ENCODE data around the gene KCNMA1. TPM values are rescaled to one million over a fixed set of nuclear protein-coding genes. Genes with fewer than 3 reads are reported as not detected.

KCNMA1 gene
- total RNA-seq, 3 donors from 2014 or later (not counting 1 experiment from before 2014, with no cell fraction given): 0.40 to 1.8 (median 0.63) TPM

DNA sequence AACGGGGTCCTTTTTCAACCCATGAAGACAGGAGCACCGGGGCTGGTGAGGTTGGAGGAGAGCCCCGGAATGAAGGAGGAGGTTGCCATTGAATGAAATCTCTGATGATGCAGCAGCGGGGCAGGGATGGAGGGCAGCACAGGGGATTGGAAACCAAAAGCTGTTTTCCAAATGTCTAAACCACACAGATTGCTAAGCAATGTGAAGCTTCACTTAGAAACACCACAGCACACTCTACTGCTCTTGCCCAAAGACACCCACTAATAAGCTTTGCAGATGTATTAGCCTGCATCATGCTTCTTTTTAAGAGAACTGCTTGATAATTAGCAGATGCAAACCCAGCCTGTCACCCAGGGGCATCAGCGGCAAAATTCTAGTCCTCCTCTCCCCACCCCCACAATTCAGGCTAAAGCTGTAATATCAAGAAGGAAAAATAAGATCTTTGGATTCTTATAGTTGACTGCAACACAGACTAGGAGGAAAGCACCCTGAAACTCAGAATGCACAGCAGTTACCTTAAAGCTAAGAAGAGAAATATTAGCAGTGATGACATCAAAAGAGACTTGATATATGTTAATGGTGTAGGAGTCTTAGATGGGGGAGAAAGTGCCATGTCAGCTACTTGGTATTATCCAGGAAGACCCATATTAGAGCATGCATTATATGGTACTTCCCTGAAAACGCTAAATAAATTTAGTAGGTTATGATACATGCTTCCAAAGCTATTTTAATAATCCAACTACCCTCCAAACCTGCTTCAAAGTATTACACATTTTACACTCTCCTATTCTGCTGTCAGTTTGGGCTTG lies 666.7 kb downstream of the KCNMA1 start:
- no peak overlapping the region for H3K27ac Mint-ChIP-seq
- no peaks in the 10 kb centered on the region for H3K36me3 ChIP-seq (ENCODE audit: control insufficient read depth, insufficient read depth, low read length)
- H3K27me3 Mint-ChIP-seq (ENCODE audit: low read depth in 2 of 2): peaks cover 9 to 23% of the 10 kb centered on the region in 2 donors
- H3K4me3 ChIP-seq (ENCODE audit: low read length): no peak overlapping the region
- TF ChIP-seq, protein P1, sequence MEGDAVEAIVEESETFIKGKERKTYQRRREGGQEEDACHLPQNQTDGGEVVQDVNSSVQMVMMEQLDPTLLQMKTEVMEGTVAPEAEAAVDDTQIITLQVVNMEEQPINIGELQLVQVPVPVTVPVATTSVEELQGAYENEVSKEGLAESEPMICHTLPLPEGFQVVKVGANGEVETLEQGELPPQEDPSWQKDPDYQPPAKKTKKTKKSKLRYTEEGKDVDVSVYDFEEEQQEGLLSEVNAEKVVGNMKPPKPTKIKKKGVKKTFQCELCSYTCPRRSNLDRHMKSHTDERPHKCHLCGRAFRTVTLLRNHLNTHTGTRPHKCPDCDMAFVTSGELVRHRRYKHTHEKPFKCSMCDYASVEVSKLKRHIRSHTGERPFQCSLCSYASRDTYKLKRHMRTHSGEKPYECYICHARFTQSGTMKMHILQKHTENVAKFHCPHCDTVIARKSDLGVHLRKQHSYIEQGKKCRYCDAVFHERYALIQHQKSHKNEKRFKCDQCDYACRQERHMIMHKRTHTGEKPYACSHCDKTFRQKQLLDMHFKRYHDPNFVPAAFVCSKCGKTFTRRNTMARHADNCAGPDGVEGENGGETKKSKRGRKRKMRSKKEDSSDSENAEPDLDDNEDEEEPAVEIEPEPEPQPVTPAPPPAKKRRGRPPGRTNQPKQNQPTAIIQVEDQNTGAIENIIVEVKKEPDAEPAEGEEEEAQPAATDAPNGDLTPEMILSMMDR (IDR thresholded peaks at IDR 0.05): no peak
- H3K27me3 ChIP-seq (ENCODE audit: control insufficient read depth, insufficient read depth, low read length): no peaks in the 10 kb centered on the region
- H3K27ac ChIP-seq (ENCODE audit: low read length): no peak overlapping the region
- no peaks in the 10 kb centered on the region for H3K4me1 Mint-ChIP-seq
- no peak for ATAC-seq
- H3K36me3 Mint-ChIP-seq: no peaks in the 10 kb centered on the region
- H3K9me3 ChIP-seq (ENCODE audit: control insufficient read depth, insufficient read depth, low read length): no peaks in the 10 kb centered on the region
- intact Hi-C loops (cut with micrococcal nuclease): no loop called here
- WGBS (ENCODE audit: insufficient coverage): 81% methylated on average over 5 of the region's 6 CpGs
- H3K4me3 Mint-ChIP-seq: no peak overlapping the region
- no peaks in the 10 kb centered on the region for H3K9me3 Mint-ChIP-seq
- no peak for DNase-seq
- no peaks in the 10 kb centered on the region for H3K4me1 ChIP-seq (ENCODE audit: control insufficient read depth, insufficient read depth, low read length)

DNA sequence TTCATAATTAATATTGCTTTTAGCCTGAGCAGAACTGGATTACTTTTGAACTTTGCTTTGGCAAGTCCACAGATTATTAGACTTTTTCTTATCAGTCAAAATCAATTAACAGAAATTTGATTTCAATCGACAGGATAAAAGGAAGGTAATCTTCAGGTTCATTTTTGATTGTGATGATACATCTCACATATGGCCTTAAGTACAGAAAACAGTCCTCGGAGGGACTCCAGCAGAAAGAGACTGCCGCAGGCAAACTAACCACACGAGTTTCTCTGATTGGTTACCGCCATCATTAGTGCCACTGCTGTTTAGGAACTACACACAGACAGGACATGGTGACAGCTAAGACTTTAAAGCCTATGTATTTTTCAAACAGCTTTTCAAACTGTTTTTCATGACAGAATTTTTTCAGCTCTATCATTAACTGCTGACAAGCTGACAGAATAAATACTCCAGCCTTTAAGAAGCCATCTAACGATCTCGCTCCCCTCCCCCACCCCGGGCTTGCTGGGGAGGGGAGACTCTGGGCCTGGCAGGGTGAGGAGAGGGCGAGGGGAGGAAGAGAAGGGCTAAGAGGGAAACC lies 668.2 kb downstream of the KCNMA1 start:
- WGBS (ENCODE audit: insufficient coverage): 90% methylated on average over 5 of the region's 9 CpGs

DNA sequence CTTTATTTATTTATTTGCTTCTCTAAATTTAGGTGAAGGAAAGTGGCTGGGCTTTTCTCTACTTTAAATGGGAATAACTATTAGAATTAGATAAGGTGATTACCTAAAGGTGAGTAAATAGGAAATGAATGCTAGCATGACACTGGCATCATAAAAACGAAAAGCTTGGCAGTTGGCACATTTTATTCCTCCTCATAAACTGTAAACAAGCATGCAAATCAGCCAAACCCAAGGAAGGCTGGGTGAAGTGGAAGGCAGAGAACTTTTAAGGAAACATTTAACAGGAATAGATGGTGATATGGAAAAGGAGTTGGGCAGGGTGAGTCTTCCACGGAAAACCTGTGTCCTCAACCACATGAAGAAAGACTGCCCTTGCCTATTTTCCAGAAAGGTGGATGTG lies 669.1 kb downstream of the KCNMA1 start:
- no peaks in the 10 kb centered on the region for H3K27me3 ChIP-seq (ENCODE audit: control insufficient read depth, insufficient read depth, low read length)
- Mint-ChIP-seq H3K27ac (no peak overlapping the region), H3K9me3 (no peaks in the 10 kb centered on the region), H3K4me3 (no peak overlapping the region), H3K4me1 (no peaks in the 10 kb centered on the region), H3K27me3 (ENCODE audit: low read depth in 2 of 2) (peaks cover 9 to 31% of the 10 kb centered on the region in 2 donors), H3K36me3 (no peaks in the 10 kb centered on the region)
- WGBS (ENCODE audit: insufficient coverage): 73% methylated on average over 1 of the region's 2 CpGs
- no peaks in the 10 kb centered on the region for H3K36me3 ChIP-seq (ENCODE audit: control insufficient read depth, insufficient read depth, low read length)
- H3K27ac ChIP-seq (ENCODE audit: low read length): no peak overlapping the region
- DNase-seq (no peak), ATAC-seq (no peak)
- no peaks in the 10 kb centered on the region for H3K9me3 ChIP-seq (ENCODE audit: control insufficient read depth, insufficient read depth, low read length)
- no peaks in the 10 kb centered on the region for H3K4me1 ChIP-seq (ENCODE audit: control insufficient read depth, insufficient read depth, low read length)
- TF ChIP-seq, protein P1 (IDR thresholded peaks at IDR 0.05): no peak
- no peak overlapping the region for H3K4me3 ChIP-seq (ENCODE audit: low read length)
- intact Hi-C loops (cut with micrococcal nuclease): no loop called here

More for the DNA sequence above, 668.2 kb downstream of the KCNMA1 start:
- Mint-ChIP-seq H3K9me3 (no peaks in the 10 kb centered on the region), H3K27ac (no peak overlapping the region), H3K4me3 (no peak overlapping the region), H3K27me3 (ENCODE audit: low read depth in 2 of 2) (peaks cover 9 to 26% of the 10 kb centered on the region in 2 donors), H3K4me1 (no peaks in the 10 kb centered on the region), H3K36me3 (no peaks in the 10 kb centered on the region)
- H3K4me1 ChIP-seq (ENCODE audit: control insufficient read depth, insufficient read depth, low read length): no peaks in the 10 kb centered on the region
- H3K27me3 ChIP-seq (ENCODE audit: control insufficient read depth, insufficient read depth, low read length): no peaks in the 10 kb centered on the region
- H3K27ac ChIP-seq (ENCODE audit: low read length): no peak overlapping the region
- TF ChIP-seq, protein P1 (IDR thresholded peaks at IDR 0.05): no peak
- ATAC-seq: no peak
- no peak for DNase-seq
- H3K9me3 ChIP-seq (ENCODE audit: control insufficient read depth, insufficient read depth, low read length): no peaks in the 10 kb centered on the region
- no peaks in the 10 kb centered on the region for H3K36me3 ChIP-seq (ENCODE audit: control insufficient read depth, insufficient read depth, low read length)
- intact Hi-C loops (cut with micrococcal nuclease): no loop called here
- H3K4me3 ChIP-seq (ENCODE audit: low read length): no peak overlapping the region
